Erythroblast (primary cell): ENCODE measurements around the gene TTC39A.

ENCODE experiments used
- GATA1 ChIP-seq: IDR thresholded peaks from 2 replicates; pipeline ENCODE4 v1.6.1; 2011; ENCODE audit warnings: low read depth, mild to moderate bottlenecking, control low read depth, low read length, moderate library complexity
- POLR2A ChIP-seq: IDR thresholded peaks from 2 replicates; pipeline ENCODE4 v1.6.1; 2011; ENCODE audit warnings: mild to moderate bottlenecking, low read length

DNA sequence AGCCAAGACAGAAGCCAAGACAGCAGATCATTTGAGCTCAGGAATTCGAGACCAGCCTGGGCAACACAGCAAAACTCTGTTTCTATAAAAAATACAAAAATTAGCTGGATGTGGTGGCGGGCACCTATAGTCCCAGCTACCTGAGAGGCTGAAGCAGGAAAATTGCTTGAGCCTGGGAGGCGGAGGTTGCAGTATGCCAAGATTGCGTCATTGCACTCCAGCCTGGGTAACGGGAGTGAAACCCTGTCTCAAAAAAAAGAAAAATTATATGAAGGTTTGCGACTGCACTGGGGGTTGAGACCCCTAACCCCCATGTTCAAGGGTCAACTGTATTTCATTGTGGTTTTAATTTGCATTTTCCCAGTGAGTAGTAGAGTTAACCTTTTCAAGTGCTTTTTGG is 78.0 kb downstream of the TTC39A start:
- TF ChIP-seq POLR2A (no peak), GATA1 (no peak)
